Activated CD4-positive, CD25-positive, alpha-beta regulatory T cell treated with anti-CD3 and anti-CD28 coated beads, Interleukin-2, amount 50 U/mL, for 24 hours (primary cell): ENCODE data around the gene MFF.
"Not testable (repeated sequence)": the region's sequence is repeated elsewhere in the genome, so short reads cannot be mapped to it uniquely, and the experiment has no call there.

ENCODE experiments used
- ATAC-seq, 2 donors: fragments of 150-1000 bp; cut with Tn5 transposase; one replicate each; pipeline ENCODE4 v1.10.0; 2021; ENCODE audit warnings: mild to moderate bottlenecking in 1 of 2, moderate library complexity in 1 of 2

The MFF gene

GRCh38 chr2:227337442-227337841 lies 12.4 kb downstream of the MFF start:
- no peak for ATAC-seq

GRCh38 chr2:227339098-227339599 lies 14.1 kb downstream of the MFF start:
- ATAC-seq: no peak

DNA sequence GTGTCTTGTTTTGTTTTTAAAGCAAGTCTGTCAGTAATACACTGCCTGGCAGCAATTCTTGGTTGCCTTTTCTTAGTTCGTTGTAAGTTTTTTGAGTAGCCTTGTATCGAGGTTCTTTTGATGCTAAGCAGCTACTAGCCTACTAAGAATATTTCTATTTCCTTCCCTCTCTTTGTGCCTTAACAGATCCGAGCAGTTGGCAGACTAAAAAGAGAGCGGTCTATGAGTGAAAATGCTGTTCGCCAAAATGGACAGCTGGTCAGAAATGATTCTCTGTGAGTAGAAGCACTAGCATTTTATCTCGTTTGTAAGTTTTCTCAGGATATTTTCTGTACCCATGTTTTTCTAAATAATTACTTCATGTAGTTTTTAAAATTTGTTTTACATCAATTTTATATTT lies 15.1 kb downstream of the MFF start:
- no peak for ATAC-seq

DNA sequence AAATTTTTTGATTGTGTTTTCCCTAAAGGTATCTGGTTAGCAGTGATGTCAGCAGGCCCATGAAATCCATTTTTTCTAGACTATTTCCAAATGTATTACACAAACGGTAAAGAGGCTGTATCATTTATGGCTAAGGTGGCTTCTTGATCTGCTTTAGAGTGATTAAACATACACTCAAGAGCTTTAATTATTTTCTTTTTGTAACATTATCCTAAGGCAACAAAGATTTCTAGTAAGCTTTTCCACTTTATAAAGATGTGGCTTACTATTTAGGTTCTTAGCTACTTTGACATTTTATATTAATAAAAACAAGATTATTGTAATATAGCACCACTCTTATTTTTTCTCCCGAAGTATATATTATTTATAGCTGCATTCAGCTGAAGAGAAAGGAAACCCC lies 16.5 kb downstream of the MFF start:
- ATAC-seq: no peak

- ATAC-seq: no peak
Observed at GRCh38 chr2:227344231-227344630, 19.2 kb downstream of the MFF start.

GRCh38 chr2:227347117-227347516 lies 22.1 kb downstream of the MFF start:
- ATAC-seq: no peak

GRCh38 chr2:227348324-227348723 lies 23.3 kb downstream of the MFF start:
- ATAC-seq: no peak

DNA sequence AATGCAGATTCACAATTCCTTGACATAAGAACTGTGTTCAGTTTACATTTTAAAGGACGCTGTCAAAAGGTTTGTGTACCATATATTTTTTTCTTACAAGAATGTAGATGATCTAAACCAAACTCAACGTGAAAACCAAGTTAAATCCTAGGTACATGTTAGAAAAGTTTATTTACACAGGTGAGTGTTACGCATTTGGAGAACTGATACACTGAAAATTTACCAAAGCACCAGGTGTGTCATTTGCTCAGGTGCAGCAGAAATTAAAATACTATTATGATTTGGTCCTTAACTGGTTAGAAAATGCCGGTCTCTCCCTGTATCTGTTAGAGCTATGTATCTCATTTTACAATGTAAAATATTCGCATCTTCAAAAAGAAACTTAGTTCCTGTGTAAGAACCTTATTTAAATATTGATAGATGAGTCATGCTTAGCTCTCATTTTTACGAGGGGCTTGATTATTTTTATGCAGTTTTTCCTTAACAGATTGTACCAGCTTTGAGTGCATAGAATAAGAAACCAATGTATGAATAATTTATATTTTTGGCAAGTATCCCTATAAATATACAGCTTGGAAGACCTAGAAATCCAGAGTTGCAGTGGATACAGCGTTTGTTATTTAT lies 25.1 kb downstream of the MFF start:
- ATAC-seq: no peak

GRCh38 chr2:227351639-227352038 lies 26.6 kb downstream of the MFF start:
- peak in 1 of 2 donors; percentile 48 for ATAC-seq

GRCh38 chr2:227360351-227360750 lies 35.3 kb downstream of the MFF start:
- no peak for ATAC-seq

DNA sequence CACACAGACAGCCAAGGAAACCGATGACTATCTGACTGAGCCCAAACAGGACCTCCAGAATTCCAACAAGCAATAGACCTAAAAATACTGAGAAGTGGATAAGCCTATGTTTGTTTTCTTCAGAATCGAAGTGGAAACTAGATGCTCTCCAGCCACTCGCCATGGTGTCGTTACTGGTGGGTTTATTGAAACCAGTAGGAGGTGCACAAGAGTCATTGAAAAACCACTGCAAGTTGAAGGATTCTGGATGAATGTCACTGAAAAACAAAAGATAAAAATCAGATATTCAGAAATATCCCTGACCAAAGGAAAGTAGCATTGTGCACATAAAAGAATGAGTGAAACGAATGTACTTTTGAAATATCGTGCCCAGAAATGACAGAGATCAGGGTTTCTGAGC lies 38.7 kb downstream of the MFF start:
- peak in 1 of 2 donors; percentile 33 for ATAC-seq

DNA sequence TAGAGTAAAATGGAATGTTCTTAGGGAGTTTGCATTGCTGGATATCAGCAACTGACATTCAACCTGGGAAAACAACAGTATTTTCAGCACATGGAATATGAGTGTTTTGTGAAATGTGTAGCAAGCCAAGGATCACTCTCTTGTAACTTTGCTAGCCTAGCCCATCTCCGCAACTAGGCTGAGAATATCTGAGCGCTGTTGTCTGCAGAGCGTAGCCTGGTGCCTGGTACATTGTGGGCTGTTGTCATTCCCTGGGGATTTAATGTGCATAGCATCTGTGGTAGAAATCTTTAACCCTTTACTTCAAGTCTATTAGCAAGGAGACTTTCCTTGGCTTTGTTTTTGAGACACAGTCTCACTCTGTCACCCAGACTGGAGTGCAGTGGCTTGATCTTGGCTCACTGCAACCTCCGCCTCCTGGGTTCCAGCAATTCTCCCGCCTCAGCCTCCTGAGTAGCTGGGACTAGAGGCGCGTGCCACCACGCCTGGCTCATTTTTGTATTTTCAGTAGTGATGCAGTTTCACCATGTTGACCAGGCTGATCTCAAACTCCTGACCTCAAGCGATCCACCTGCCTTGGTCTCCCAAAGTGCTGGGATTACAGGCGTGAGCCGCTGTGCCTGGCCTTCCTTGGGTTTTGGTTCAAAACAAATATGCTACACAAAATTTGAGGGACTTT lies 39.7 kb downstream of the MFF start:
- ATAC-seq: not testable (repeated sequence)

GRCh38 chr2:227365833-227366232 lies 40.8 kb downstream of the MFF start:
- ATAC-seq: no peak

- ATAC-seq: no peak
Observed at GRCh38 chr2:227366769-227367426, 41.8 kb downstream of the MFF start.

DNA sequence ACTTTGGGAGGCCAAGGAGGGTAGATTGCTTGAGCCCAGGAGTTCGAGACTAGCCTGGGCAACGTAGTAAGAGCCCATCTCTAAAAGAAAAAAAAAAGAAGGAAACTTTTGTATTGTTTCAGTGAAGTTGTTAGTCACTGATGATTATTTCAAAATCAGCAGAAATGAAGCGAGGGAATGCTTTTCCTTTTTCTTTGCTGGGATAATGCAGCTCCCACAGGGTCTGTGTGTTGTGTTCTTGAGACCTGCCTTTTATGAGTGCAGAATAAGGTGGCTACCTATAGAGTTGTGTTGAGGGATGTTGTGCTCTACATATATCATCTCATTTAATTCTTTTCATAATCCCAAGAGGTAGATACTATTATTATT lies 42.4 kb downstream of the MFF start:
- no peak for ATAC-seq

DNA sequence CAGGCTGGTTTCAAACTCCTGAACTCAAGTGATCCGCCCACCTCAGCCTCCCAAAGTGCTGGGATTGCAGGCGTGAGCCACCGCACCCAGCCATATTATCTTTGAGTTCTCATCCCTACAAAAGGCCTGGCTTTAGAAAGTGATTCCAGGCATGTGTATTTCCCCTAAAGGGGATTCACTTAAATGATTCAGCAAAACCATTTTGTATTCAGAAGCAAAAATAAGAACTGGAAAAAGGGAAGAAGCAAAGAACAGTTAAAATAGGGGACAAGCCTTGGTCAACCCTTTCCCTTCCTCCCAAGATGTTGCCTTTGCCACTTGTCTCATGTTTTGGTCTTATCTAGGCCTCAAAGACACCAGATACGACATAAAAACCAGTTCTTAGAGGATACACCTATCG lies 43.5 kb downstream of the MFF start:
- no peak for ATAC-seq

DNA sequence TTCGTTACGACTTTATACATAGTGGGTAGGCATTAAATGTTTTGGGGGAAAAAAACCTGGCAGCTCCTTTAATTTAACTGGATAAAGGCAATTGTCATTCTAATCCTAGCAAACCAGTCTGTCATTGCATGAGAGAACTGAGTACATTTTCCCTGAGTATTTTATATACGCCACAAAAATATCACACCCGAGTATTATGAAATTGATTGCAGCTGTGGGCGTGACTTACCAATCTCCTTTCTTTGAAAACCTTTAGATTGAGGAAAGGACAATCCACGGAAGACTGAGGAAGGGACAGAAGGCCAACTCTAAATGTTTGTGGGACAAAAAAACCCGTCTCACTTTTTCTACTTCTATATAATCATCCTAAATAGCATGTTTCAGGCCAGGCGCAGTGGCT lies 45.0 kb downstream of the MFF start:
- no peak for ATAC-seq

DNA sequence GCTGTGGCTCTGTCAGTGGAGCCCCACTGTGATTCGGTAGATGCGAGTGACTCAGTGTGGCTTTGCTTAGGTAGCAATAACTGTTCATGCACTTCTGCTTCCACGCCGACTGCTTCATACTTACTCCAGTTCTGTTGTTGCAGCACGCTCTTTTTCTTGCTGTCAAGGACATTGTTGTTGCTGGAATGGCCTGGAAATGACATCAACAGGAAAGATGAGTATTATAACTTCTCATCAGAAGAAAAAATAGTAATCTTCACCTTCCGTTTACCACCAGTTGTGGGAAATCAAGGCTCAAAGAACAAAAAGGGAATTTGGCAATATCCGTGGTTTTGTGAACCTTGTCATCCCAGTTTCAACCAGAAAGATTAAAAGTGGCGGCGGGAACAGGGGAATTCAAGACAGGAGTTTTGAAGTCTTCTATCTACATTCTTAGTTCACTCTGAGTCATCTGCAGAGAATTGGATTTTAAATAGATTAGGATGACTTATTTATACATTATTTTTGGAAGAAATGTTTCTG lies 45.8 kb downstream of the MFF start:
- no peak for ATAC-seq

DNA sequence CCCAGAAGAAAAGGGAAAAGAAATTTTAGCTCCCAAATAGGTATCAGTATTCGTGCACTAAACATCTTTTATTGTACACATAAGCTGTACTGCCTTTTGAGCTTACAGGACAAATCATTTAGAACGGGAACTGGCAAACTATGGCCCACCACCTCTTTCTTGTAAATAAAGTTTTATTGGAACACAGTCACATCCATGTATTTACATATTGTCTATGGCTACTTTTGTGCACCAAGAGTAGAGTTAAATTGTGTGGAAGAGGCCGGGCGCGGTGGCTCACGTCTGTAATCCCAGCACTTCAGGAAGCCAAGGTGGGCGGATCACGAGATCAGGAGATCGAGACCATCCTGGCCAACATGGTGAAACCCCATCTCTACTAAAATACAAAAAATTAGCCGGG lies 48.3 kb downstream of the MFF start:
- ATAC-seq: no peak

DNA sequence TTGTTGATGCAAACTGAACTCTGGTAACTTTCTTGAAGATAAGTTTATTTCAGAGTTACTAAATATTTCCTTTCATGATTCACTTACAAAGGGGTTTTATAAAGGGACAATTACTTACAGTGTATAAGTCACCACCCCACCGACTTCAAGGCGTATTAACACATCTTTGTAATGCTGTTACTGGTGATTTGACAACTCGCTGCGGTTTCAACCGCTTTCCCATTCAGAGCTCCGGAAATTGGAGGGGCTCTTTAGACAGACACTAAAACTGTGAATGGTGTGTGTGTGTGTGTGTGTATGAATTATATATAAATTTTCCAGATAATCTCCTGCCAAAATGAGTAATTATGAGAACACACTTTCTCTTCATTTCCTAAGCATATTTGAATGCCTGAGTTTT lies 49.1 kb downstream of the MFF start:
- peak; percentile 65 to 86 for ATAC-seq

DNA sequence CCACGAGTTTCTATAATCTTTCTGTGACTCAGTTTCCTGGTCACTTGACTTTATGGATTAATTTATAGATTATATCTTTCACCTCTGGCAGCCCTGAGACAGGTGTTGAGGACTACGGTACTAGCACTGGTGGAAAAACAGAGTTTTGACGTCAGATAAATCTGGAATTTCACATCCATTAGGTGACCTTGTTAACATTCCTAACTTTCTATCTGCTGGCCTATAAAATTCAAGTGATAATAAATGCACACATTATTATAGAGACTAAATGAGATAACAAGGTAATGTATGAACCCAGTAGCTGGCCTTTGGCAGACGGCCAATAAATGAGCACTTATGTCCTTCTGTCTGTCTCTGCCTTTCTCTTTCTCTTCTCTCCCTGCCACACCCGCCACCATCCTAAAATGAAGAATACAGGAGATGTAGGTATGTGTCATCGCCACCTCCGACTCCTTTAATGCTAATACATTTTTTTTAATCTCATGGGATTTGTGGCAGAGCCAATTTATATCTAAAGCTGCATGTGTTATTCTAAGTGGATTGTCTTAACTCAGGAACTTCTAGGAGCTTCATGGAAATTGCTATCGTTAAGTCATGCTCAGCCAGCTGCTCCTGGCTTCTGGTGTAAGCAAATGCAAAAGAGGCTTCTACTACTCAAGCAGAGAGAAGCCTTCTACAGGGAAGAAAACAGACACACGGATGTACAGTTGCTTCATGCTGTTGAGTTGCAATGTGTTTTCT lies 51.8 kb downstream of the MFF start:
- no peak for ATAC-seq

DNA sequence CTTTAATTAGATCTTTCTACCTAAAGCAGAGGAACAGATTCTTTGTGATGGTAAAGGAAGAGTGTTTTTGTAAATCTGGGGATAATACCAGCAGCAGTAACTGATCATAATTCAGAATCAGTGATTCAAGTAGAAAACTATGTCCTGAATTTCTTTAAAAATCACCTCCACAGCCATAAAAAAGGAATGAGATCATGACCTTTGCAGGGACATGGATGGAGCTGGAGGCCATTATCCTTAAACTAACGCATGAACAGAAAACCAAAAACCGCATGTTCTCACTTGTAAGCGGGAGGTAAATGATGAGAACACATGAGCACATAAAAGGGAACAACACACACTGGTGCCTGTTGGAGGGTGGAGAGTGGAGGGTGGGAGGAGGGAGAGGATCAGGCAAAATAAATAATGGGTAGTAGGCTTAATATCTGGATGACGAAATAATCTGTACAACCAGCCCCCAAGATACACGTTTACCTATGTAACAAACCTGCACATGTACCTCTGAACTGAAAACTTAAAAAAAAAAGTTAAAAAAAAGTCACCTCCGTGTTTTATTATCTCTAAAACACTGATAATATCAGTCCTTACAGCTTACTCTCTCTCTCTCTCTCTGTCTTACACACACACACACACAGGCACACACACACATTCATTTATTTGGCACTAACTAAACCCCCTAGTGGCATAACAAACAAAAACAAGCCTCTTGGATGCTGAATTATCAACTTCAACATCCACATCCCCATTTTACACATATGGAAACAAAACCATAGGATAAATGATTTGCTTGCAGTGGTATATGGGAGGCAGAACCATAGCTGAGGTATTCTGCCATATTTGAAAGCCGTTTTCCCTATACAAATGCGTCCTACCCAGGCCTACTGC lies 52.7 kb downstream of the MFF start:
- no peak for ATAC-seq
